ENCODE results near the gene GREM2.

- TF ChIP-seq CTCF (IDR thresholded peaks at IDR 0.05; ENCODE audit: low read length) (no peak), EZH2 (IDR thresholded peaks at IDR 0.05; ENCODE audit: borderline replicate concordance, low read length) (no peak)
Observed at GRCh38 chr1:240496941-240497340, 115.0 kb downstream of the GREM2 start.
